H1 (cell line): ENCODE measurements around the gene HDX. TPM values are rescaled to one million over a fixed set of nuclear protein-coding genes. Genes with fewer than 3 reads are reported as not detected.

ENCODE experiments used
- CTCF ChIA-PET: fragments of 300-600 bp; sonication (Branson Sonifier 250); formaldehyde crosslinking; loops from one replicate; lab custom pipeline; 2021; ENCODE audit not compliant: partially characterized antibody; lab: Charles Lee
- POLR2A ChIA-PET: fragments of 300-600 bp; sonication (Branson Sonifier 250); formaldehyde crosslinking; loops from one replicate; lab custom pipeline; 2021; ENCODE audit warnings: inconsistent platforms; ENCODE audit not compliant: partially characterized antibody; lab: Charles Lee
- DNase-seq, 2 experiments: peaks; one replicate each; pipeline versions ENCODE4 v3.0.0 to v3.0.0-alpha.2; 2010 to 2022; ENCODE audit warnings: low spot score in 2 of 2, low read depth in 1 of 2, mixed read lengths in 1 of 2
- FAIRE-seq: peaks from 2 replicates; lab custom pipeline; 2011; peaks lifted over from hg19 to GRCh38; lab: Jason Lieb, UNC
- H2AFZ ChIP-seq: 2 replicates; pipeline ENCODE4 v1.8.1; 2012; ENCODE audit warnings: low read length, inconsistent platforms
- H2AK5ac ChIP-seq: 2 replicates; pipeline ENCODE4 v1.6.1; 2013; ENCODE audit warnings: low read depth, low read length
- H2BK120ac ChIP-seq: replicated peaks from 2 replicates; pipeline ENCODE3; 2013; ENCODE audit warnings: low read depth, low read length, inconsistent platforms
- H2BK12ac ChIP-seq: 2 replicates; pipeline ENCODE4 v1.6.1; 2013; ENCODE audit warnings: low read depth, low read length
- H2BK15ac ChIP-seq: 2 replicates; pipeline ENCODE4 v1.6.1; 2013; ENCODE audit warnings: low read length
- H2BK20ac ChIP-seq: 2 replicates; pipeline ENCODE4 v1.6.1; 2013; ENCODE audit warnings: low read length
- H2BK5ac ChIP-seq: 2 replicates; pipeline ENCODE4 v1.6.1; 2013; ENCODE audit warnings: low read depth, low read length
- H3K14ac ChIP-seq: 2 replicates; pipeline ENCODE4 v1.6.1; 2013; ENCODE audit warnings: inconsistent platforms; ENCODE audit not compliant: insufficient read length
- H3K18ac ChIP-seq: 2 replicates; pipeline ENCODE4 v1.6.1; 2013; ENCODE audit warnings: low read length; ENCODE audit errors: extremely low read depth
- H3K23ac ChIP-seq: 2 replicates; pipeline ENCODE4 v1.6.1; 2013; ENCODE audit warnings: inconsistent platforms; ENCODE audit not compliant: insufficient read length
- H3K23me2 ChIP-seq: 2 replicates; pipeline ENCODE4 v1.6.1; 2013; ENCODE audit warnings: low read depth, low read length
- H3K27ac ChIP-seq: 2 replicates; pipeline ENCODE4 v1.6.1; 2011; ENCODE audit warnings: low read depth, low read length, inconsistent platforms
- H3K27me3 ChIP-seq, 4 experiments: replicated peaks in 1 of 4; 1 replicate in 1 of 4; 2 replicates in 3 of 4; pipeline versions ENCODE4 v1.6.1 to v1.8.1; 2011 to 2013; ENCODE audit warnings: low read length in 3 of 4, mild to moderate bottlenecking in 3 of 4, inconsistent platforms in 2 of 4, mixed read lengths in 2 of 4, moderate library complexity in 1 of 4; ENCODE audit not compliant: control insufficient read depth in 3 of 4, insufficient read depth in 3 of 4; ENCODE audit errors: extremely low read depth in 1 of 4
- H3K36me3 ChIP-seq, 4 experiments: 2 replicates each; pipeline versions ENCODE4 v1.6.1 to v1.8.1; 2011 to 2013; ENCODE audit warnings: mild to moderate bottlenecking in 4 of 4, low read length in 3 of 4, moderate library complexity in 2 of 4, control low read depth in 1 of 4, inconsistent platforms in 1 of 4; ENCODE audit not compliant: insufficient read depth in 4 of 4, control insufficient read depth in 2 of 4
- H3K4ac ChIP-seq: replicated peaks from 2 replicates; pipeline ENCODE3; 2013; ENCODE audit warnings: low read length, low read depth, mixed read lengths, inconsistent platforms; ENCODE audit not compliant: insufficient read length
- H3K4me1 ChIP-seq, 4 experiments: replicated peaks in 1 of 4; 1 replicate in 1 of 4; 2 replicates in 3 of 4; pipeline versions ENCODE4 v1.6.1 to v1.8.1; 2011 to 2013; ENCODE audit warnings: low read length in 3 of 4, inconsistent platforms in 2 of 4, mixed read lengths in 1 of 4; ENCODE audit not compliant: insufficient read depth in 4 of 4, control insufficient read depth in 3 of 4
- H3K4me2 ChIP-seq, 2 experiments: 2 replicates each; pipeline versions ENCODE4 v1.6.1 to v1.8.1; 2011 to 2013; ENCODE audit warnings: low read depth in 2 of 2, low read length in 2 of 2, control low read depth in 1 of 2, inconsistent platforms in 1 of 2, mild to moderate bottlenecking in 1 of 2; ENCODE audit not compliant: insufficient read depth in 1 of 2
- H3K4me3 ChIP-seq, 4 experiments: fragments of 200-600, 300-600 bp in 1 of 4; sonication (generic), shearing (Covaris generic), sonication (Bioruptor Twin) in 1 of 4; 2 replicates each; pipeline versions ENCODE4 v1.5.1 to v1.8.1; 2011 to 2016; ENCODE audit warnings: low read length in 4 of 4, low read depth in 3 of 4, control low read depth in 2 of 4, inconsistent platforms in 2 of 4, mild to moderate bottlenecking in 2 of 4, mixed read lengths in 1 of 4, moderate library complexity in 1 of 4; ENCODE audit not compliant: insufficient read depth in 2 of 4; ENCODE audit errors: extremely low read depth in 1 of 4
- H3K56ac ChIP-seq: replicated peaks from 2 replicates; pipeline ENCODE3; 2013; ENCODE audit warnings: low read depth, mild to moderate bottlenecking, mixed read lengths, low read length, inconsistent platforms; ENCODE audit not compliant: insufficient read length
- H3K79me1 ChIP-seq: 2 replicates; pipeline ENCODE4 v1.6.1; 2013; ENCODE audit warnings: low read depth, low read length, control low read depth
- H3K79me2 ChIP-seq, 2 experiments: 2 replicates each; pipeline versions ENCODE4 v1.6.1 to v1.8.1; 2012 to 2013; ENCODE audit warnings: low read length in 2 of 2, mild to moderate bottlenecking in 2 of 2, inconsistent platforms in 1 of 2; ENCODE audit not compliant: insufficient read depth in 2 of 2, control insufficient read depth in 1 of 2
- H3K9ac ChIP-seq, 4 experiments: replicated peaks in 1 of 4; 1 replicate in 1 of 4; 2 replicates in 3 of 4; pipeline versions ENCODE4 v1.6.1 to v1.8.1; 2011 to 2013; ENCODE audit warnings: low read depth in 3 of 4, low read length in 3 of 4, control low read depth in 2 of 4, mild to moderate bottlenecking in 2 of 4, moderate library complexity in 2 of 4, inconsistent platforms in 1 of 4; ENCODE audit errors: extremely low read depth in 1 of 4
- H3K9me3 ChIP-seq, 2 experiments: 2 replicates each; pipeline versions ENCODE4 v1.6.1 to v1.8.1; 2012 to 2013; ENCODE audit warnings: mild to moderate bottlenecking in 2 of 2, moderate library complexity in 2 of 2, control low read depth in 1 of 2, inconsistent platforms in 1 of 2, low read depth in 1 of 2, low read length in 1 of 2, mixed read lengths in 1 of 2; ENCODE audit not compliant: insufficient read depth in 2 of 2
- H4K20me1 ChIP-seq, 2 experiments: replicated peaks in 1 of 2; 2 replicates each; pipeline versions ENCODE3 to v1.8.1; 2011 to 2013; ENCODE audit warnings: inconsistent platforms in 2 of 2, low read length in 2 of 2, mild to moderate bottlenecking in 1 of 2; ENCODE audit not compliant: insufficient read depth in 2 of 2, control insufficient read depth in 1 of 2
- H4K5ac ChIP-seq: 2 replicates; pipeline ENCODE4 v1.6.1; 2013; ENCODE audit warnings: low read length, low read depth, mixed read lengths, inconsistent platforms; ENCODE audit not compliant: insufficient read length
- H4K8ac ChIP-seq: 2 replicates; pipeline ENCODE4 v1.8.0; 2013; ENCODE audit warnings: mild to moderate bottlenecking, moderate library complexity, low read length, inconsistent platforms; ENCODE audit not compliant: insufficient read depth; ENCODE audit errors: extremely low read depth
- H4K91ac ChIP-seq: replicated peaks from 2 replicates; pipeline ENCODE3; 2013; ENCODE audit warnings: low read length, mixed read lengths, inconsistent platforms; ENCODE audit not compliant: insufficient read length
- RNF2 ChIP-seq: fragments of 200-900, 300-1000 bp; sonication (generic); IDR thresholded peaks from 2 replicates; pipeline ENCODE4 v1.7.1; 2016; ENCODE audit warnings: borderline replicate concordance, low read depth, mild to moderate bottlenecking, antibody characterized with exemption, low read length; ENCODE audit not compliant: poor library complexity, severe bottlenecking; ENCODE audit errors: missing control alignments
- TAF7 ChIP-seq: optimal IDR thresholded peaks from 2 replicates; pipeline ENCODE3; 2011; ENCODE audit warnings: low read depth, mild to moderate bottlenecking, inconsistent platforms, low read length, moderate library complexity, borderline replicate concordance
- WGBS, 2 experiments: shearing (Covaris generic) in 1 of 2; methylation state at CpG; one replicate each; pipeline versions ENCODE4 v1.1.6 to v1.1.7; 2013 to 2015; ENCODE audit warnings: low lambda C conversion rate in 2 of 2, mixed read lengths in 2 of 2, inconsistent platforms in 1 of 2, low coverage in 1 of 2, missing lambda C conversion rate in 1 of 2; ENCODE audit not compliant: insufficient replicate concordance in 2 of 2, insufficient coverage in 1 of 2, insufficient read length in 1 of 2; ENCODE audit errors: extremely low coverage in 1 of 2, missing lambda C conversion rate in 1 of 2; 5-methylcytosine and 5-hydroxymethylcytosine counted together
- polyA plus RNA-seq, 7 experiments: library from polyadenylated mRNA; depleted of rRNA in 3 of 7; stranded (reverse) in 5 of 7; unstranded in 2 of 7; fragments of >200 nt in 5 of 7; fragments of 200-250 nt in 2 of 7; gene quantifications; 1 replicate in 5 of 7; 2 replicates in 1 of 7; 4 replicates in 1 of 7; pipeline versions ENCODE4 v1.2.1 to v1.2.3, GENCODE V29; 2011 to 2013; ENCODE audit warnings: missing spikeins in 2 of 7, mixed read lengths in 2 of 7
- total RNA-seq: library from RNA; stranded (reverse); fragmentation: NEBNext Ultra II Directional; extraction: Animal tissue kit (Norgen Biotek cat#: 25700); gene quantifications from 2 replicates; pipeline ENCODE4 v1.2.1, GENCODE V29; 2021

The HDX gene
- total and polyA plus RNA-seq, 2 of the 8 experiments (the other 6 are each of a cell fraction or from before 2014, with no cell fraction given) = 0.54 to 10.2 TPM

GRCh38 chrX:84441143-84441542 is 61.1 kb downstream of the HDX start:
- no peak overlapping the region for H2BK5ac ChIP-seq
- H2AK5ac ChIP-seq = no peak overlapping the region
- ChIA-PET CTCF (no interaction called here), POLR2A (no interaction called here)
- no peak overlapping the region for H3K14ac ChIP-seq
- no peaks in the 10 kb centered on the region for H3K79me2 ChIP-seq
- H3K23ac ChIP-seq = no peak overlapping the region
- no peak overlapping the region for H2BK120ac ChIP-seq
- H3K9ac ChIP-seq = no peak overlapping the region
- no peak overlapping the region for H2AFZ ChIP-seq
- no peak overlapping the region for H2BK15ac ChIP-seq
- H3K9me3 ChIP-seq = peaks cover 0 to 4% of the 10 kb centered on the region in 2 experiments; a peak in 1 of 4 replicates
- no peak for DNase-seq
- H2BK20ac ChIP-seq = no peak overlapping the region
- no peaks in the 10 kb centered on the region for H3K79me1 ChIP-seq
- no peaks in the 10 kb centered on the region for H3K4me1 ChIP-seq
- no peak overlapping the region for H2BK12ac ChIP-seq
- peaks cover 0 to 6% (median 0%) of the 10 kb centered on the region in 4 experiments; a peak in 1 of 8 replicates for H3K36me3 ChIP-seq
- WGBS, 2 experiments = 85% methylated on average over 1 of the region's 1 CpG; no CpG with 5 or more reads in 1 of the 2 experiments
- no peaks in the 10 kb centered on the region for H4K20me1 ChIP-seq
- no peak overlapping the region for H3K4me3 ChIP-seq
- H4K91ac ChIP-seq = no peak overlapping the region
- H4K5ac ChIP-seq = no peak overlapping the region
- no peak overlapping the region for H3K56ac ChIP-seq
- H3K4ac ChIP-seq = no peak overlapping the region
- no peak overlapping the region for H3K4me2 ChIP-seq
- FAIRE-seq = no peak
- H3K27me3 ChIP-seq = no peaks in the 10 kb centered on the region
- no peak overlapping the region for H4K8ac ChIP-seq
- H3K23me2 ChIP-seq = no peaks in the 10 kb centered on the region
- H3K27ac ChIP-seq = no peak overlapping the region
- no peak overlapping the region for H3K18ac ChIP-seq
- no peak for TF ChIP-seq RNF2
- TF ChIP-seq TAF7 = no peak
